NCI-H1048 (cell line): ENCODE data around the gene PHOSPHO2.

ENCODE experiments used
- DNase-seq: peaks from one replicate; lab custom pipeline; 2025; lab: John Stamatoyannopoulos, UW

PHOSPHO2 gene

DNA sequence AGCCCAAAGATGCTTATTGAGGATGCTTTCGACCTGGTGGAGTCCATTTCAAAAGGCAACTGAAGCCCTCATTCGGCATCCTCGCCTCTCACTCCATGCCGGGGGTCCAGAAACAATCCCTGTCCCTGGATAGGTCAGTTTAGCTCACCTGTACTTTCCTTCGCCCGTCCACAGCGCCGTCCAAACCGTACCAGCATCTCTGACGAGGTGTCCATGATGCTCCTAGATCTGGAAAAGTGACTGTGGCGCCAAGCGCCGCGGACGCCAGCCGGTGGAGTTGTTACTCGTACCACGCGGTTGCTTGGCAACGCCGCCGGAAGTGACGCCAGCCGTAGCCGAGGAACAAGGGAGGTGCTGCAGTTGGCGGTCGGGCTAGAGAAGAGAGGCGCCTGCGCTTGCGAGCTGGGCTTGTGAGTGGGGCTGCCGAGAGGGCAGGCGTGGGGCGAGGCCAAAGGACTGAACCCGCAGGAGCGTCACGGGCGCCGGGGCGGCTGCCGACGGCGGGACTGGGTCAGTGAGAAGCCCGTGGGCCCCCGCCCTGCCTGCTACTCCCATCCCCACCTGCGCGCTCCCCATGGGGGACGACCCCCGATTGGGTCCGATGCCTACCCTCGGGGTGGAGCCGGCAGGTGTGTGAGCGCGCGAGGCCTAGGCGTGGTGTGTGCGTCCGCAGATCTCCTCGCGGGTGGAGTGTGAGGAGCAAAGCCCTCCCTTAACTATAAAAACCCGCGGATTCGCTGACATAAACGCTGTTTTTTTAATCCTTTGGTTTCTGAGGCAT is at the start of gene PHOSPHO2, which contains the start of gene CFAP210:
Gene PHOSPHO2 (plus strand): TSS at position 357 of the 781 bp plus-strand sequence. CDS start 6,503 bp downstream, outside the sequence.
Gene CFAP210 (minus strand): TSS at position 293 of the 781 bp plus-strand sequence. CDS start 78 bp downstream, at position 215.
- DNase-seq: peak; percentile 93

DNA sequence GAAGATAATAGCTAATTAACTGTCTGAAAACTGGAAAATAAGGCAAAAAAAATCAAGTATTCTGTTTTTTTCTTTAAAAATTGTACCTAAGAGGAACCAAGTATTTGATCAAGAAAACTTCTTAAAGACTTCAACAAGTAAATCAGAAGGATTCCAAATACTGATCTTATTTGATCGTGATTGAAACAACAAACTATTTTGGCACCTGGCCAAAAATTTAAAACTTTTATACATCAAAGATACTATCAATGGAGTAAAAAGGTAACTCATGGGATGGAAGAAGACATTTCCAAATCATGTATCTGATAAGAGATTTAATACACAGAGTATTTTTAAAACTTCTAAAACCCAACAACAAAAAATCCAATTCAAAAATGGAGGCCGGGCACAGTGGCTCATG is 46.8 kb upstream of the PHOSPHO2 start:
- DNase-seq: no peak

- no peak for DNase-seq
Observed at GRCh38 chr2:169649278-169649677, 45.0 kb upstream of the PHOSPHO2 start.

GRCh38 chr2:169653636-169654035 is 40.6 kb upstream of the PHOSPHO2 start:
- DNase-seq: no peak

DNA sequence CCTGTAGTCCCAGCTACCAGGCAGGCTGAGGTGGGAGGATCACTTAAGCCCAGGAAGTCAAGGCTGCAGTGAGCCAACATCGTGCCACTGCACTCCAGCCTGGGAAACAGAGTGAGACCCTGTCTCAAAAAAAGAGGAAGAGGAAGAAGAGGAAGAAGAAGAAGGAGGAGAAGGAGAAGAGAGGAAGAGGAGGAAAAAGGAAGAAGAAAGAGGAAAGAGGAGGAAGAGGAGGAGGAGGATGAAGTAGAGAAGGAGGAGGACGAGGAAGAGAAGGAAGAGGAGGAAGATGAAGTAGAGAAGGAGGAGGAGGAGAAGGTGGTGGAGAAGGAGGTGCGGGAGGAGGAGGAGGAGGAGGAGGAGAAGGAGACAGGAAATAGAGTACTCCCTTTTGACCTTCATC is 38.1 kb upstream of the PHOSPHO2 start:
- DNase-seq: no peak

- DNase-seq: no peak
Observed at GRCh38 chr2:169658877-169659276, 35.4 kb upstream of the PHOSPHO2 start.

DNA sequence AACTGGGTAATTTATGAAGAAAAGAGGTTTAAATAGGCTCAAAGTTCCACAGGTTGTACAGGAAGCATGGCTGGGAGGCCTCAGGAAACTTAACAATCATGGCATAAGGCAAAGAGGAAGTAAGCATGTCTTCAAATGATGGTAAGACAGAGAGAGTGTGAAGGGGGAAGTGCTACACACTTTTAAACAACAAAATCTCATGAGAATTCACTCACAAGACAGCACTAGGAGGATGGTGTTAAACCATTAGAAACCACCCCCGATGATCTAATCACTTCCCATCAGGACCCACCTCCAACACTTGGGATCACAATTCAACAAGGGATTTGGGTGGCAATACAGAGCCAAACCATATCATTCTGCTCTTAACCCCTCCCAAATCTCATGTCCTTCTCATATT is 34.9 kb upstream of the PHOSPHO2 start:
- DNase-seq: no peak

DNA sequence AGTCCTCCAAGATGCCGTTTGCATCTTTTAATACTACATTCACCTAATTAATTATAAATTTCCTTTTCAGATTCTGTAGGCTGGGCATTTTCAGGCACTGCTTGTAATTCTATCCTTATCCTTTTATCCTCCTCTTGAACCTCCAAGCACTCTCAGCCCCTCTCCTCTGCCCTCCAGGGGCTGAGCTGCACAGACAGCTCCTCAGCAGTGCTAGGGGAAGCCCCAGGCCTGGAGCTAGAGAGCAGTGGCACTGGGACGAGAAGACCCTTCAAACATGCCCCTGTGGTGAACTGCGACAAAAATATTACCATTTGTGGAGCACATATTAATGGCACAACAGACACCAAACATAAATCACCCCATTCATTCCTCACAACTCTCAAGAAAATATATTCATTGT is 33.0 kb upstream of the PHOSPHO2 start:
- no peak for DNase-seq

DNA sequence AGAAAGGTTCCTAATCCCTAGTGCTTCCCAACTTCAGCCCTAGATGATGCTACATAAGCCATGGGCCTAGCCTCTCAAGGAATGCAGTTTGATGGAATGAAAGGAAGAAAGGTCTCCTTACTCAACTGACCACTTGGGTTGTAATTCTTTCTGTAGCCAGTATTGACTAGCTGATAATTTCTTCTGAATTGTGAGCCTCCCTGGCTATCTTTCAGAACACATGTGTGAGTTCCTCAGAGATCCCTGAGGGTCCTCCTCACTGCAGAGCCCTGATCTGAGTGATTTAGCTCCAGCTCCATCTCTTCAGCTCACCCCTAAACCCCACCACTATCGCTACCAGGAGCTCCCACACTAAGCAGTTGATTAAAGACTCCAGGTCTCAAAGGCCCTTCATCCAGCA is 31.5 kb upstream of the PHOSPHO2 start:
- no peak for DNase-seq

DNA sequence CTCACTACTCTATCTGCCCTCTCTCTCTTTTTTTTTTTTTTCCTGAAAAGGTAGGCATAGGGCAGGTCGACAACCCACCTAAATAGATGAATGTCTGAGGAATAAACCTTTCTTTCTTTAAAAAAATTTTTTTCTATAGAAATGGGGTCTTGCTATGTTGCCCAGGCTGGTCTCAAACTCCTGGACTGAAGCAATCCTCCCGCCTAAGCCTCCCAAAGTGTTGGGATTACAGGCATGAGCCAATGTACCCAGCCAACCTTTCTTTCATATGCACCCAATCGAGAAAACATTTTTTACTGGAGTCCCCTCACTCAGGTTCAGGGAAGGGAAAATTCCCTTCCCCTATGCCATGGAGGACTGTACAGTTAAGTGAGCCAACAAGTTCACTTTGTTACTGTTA is 31.0 kb upstream of the PHOSPHO2 start:
- no peak for DNase-seq

DNA sequence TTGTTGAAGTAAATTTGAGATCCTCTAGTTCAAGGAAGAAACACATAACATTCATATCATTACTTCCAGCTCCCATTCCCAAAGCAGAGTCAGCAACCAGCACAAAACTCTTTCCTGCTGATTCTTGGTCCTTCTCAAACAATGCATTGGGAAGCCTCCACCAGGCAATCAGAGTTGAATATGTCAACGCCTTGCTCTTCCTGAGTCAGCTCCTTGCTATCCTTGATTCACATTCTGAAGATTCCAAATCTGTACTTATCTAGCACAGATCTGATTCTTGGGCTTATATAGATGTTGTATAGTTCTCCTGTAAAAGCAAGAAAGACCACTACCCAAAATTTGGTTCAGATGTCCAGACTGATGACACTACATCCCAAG is 29.7 kb upstream of the PHOSPHO2 start:
- no peak for DNase-seq

GRCh38 chr2:169664978-169665930 is 29.0 kb upstream of the PHOSPHO2 start:
- no peak for DNase-seq

DNA sequence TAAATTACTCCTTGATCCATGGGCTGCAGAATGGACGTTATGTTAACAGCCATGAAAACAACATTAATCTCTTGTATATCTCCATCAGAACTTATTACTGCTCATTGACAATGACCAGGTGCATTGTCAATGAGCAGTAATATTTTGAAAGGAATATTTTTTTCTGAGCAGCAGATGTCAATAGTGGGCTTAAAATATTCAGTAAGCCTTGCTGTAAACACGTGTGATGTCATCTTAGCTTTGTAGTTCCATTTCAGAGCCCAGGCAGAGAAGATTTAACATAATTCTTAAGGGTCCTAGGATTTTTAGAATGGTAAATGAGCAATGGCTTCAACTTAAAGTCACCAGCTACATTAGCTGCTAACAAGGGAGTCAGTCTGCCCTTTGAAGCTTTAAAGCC is 26.7 kb upstream of the PHOSPHO2 start:
- no peak for DNase-seq

- DNase-seq: no peak
Observed at GRCh38 chr2:169670215-169670651, 24.0 kb upstream of the PHOSPHO2 start.

DNA sequence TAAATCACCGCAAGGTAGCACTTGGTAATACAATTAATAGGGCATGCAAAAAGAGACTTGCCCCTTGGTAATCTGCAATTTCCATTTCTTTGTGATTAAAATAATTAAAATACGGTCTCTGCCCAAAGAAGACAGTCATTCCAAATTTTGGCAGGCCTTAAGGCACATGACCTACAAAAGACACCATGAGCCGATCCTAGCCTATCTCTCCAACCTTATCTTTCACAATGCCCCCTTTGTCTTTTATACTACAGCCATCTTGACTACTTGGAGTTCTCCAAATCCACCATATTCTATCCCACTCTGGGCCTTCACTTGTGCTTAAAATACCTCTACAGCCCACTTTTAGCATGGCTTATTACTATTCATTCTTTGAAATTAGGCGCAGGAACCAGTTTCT is 23.3 kb upstream of the PHOSPHO2 start:
- DNase-seq: no peak

- no peak for DNase-seq
Observed at GRCh38 chr2:169672406-169672805, 21.9 kb upstream of the PHOSPHO2 start.

DNA sequence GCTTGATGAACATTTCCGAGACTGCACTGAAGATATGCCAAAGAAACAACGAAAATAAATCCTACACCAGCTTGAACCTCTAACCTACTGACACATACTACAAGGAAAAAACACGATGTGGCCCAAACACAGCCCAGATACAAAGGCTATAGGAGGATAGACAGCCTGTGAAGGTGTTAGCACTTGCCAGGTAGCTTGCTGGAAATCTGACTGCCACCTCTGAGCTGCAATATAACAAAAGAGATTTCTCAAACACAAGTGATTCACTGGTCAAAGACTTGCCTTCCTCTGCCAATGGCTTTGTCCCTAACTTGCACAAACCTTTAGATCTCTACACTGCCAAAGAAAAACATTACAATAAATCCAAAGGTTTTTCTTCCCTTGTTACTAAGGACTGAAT is 21.2 kb upstream of the PHOSPHO2 start:
- DNase-seq: no peak

DNA sequence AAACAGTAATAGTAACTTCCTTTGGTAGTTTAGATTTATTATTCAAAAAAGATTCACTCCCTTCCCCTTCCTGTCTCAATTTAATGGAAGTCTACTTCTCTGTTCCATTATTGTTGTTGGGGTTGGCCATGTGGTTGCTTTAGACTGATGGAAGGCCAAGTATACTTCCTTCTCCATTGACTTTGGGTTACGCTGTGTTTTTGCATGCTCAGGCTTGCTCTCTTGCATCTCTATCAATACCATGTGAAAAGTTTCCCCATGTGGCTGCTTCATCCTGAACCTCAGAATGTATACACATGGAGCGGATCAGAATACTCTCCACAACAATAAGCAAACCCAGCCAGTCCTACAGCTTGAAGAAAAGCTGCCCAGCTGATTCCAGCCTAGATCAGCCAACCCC is 20.3 kb upstream of the PHOSPHO2 start:
- DNase-seq: no peak

DNA sequence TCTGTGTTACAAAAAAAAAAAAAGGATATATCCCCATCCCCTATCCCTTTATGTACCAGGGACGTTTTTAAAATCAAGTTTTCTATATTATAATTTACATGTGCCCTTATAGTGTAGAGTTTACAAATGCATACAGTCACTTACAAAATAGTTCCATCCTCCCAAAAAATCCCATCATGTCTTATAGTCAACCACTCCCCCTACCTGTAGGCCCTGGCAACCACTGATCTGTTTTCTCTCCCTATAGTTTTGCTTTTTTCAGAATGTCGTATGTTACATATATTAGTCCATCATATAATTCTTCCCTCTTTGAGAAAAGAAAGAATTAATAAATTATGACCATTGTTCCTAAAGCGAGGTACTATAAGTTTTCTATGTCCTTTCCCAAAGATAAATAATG is 17.9 kb upstream of the PHOSPHO2 start:
- DNase-seq: no peak

DNA sequence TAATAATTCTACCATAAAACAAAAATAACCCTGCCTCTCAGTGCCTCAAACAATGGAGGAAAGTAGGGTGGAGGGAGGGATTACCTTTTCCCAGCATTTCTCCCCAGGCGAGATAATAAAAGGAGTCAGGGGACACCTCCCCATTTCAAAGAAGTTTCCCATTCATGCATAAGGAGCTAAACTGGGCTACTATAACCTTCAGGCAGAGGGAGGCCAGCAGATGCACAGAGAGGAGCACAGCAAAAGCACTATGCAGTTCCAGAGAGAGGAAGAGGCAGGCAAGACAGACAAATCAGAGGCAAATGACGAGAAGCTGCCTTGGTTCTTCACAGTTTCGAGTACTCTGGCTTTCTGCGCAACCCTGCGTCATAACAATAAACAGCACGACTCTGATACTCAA is 17.4 kb upstream of the PHOSPHO2 start:
- DNase-seq: no peak

DNA sequence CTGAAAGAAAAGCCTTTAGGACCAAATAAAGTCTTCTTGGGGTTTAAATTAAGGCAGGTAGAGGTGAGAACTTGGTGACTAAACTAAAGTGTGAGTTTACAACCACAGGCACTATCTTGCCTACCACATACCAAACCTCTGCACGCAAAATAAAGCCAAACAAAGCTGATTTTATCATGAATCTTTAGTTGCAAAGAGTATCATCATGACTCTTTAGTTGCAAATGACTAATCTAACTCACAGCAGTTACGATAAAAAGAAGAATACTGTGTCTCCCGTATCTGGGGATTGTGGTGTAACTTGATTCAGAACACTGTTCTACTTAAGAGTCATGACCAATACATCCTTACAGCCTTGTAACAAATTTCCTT is 11.2 kb upstream of the PHOSPHO2 start:
- no peak for DNase-seq

GRCh38 chr2:169683425-169684134 is 10.7 kb upstream of the PHOSPHO2 start:
- no peak for DNase-seq
